Measurements from ENCODE around the gene ATF6. TPM values are rescaled to one million over a fixed set of nuclear protein-coding genes. Genes with fewer than 3 reads are reported as not detected.
"Not testable (repeated sequence)": the region's sequence is repeated elsewhere in the genome, so short reads cannot be mapped to it uniquely, and the experiment has no call there.

Gene ATF6
- total RNA-seq, 1 experiment from 2014 or later: 10.6 TPM

GRCh38 chr1:161805399-161806197 is 39.5 kb downstream of the ATF6 start:
- H3K36me3 Mint-ChIP-seq: peaks cover 16% of the 10 kb centered on the region
- H3K27me3 Mint-ChIP-seq (ENCODE audit: low read depth): no peaks in the 10 kb centered on the region
- H3K9me3 Mint-ChIP-seq: peaks cover 15% of the 10 kb centered on the region
- ChIA-PET CTCF (no interaction called here), POLR2A (no interaction called here)
- TF ChIP-seq ZNF219 (CRISPR knock-in tag; IDR thresholded peaks at IDR 0.05; ENCODE audit: borderline replicate concordance) (no peak), NFATC4 (CRISPR knock-in tag; IDR thresholded peaks at IDR 0.05) (no peak), ARID4B (CRISPR knock-in tag; IDR thresholded peaks at IDR 0.05; ENCODE audit: borderline replicate concordance) (no peak), ATF3 (CRISPR knock-in tag; conservative IDR thresholded peaks at IDR 0.05) (no peak), GABPB1 (CRISPR knock-in tag; IDR thresholded peaks at IDR 0.05) (no peak), E2F1 (CRISPR knock-in tag; IDR thresholded peaks at IDR 0.05) (no peak), MXD4 (CRISPR knock-in tag; IDR thresholded peaks at IDR 0.05; ENCODE audit: borderline replicate concordance) (no peak), ZNF232 (CRISPR knock-in tag; IDR thresholded peaks at IDR 0.05) (no peak)
- H3K4me3 Mint-ChIP-seq: no peak overlapping the region
- H3K27ac Mint-ChIP-seq: no peak overlapping the region
- no peak for ATAC-seq
- no peak for DNase-seq (ENCODE audit: low spot score)
- H3K4me1 Mint-ChIP-seq: peaks cover 6% of the 10 kb centered on the region

DNA sequence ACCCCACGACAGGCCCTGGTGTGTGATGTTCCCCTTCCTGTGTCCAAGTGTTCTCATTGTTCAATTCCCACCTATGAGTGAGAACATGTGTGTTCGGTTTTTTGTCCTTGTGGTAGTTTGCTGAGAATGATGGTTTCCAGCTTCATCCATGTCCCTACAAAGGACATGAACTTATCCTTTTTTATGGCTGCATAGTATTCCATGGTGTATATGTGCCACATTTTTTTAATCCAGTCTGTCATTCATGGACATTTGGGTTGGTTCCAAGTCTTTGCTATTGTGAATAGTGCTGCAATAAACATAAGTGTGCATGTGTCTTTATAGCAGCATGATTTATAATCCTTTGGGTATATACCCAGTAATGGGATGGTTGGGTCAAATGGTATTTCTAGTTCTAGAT is 43.1 kb downstream of the ATF6 start:
- H3K9me3 Mint-ChIP-seq: peaks cover 17% of the 10 kb centered on the region
- POLR2A ChIA-PET; DNase-seq (ENCODE audit: low spot score); H3K27me3 Mint-ChIP-seq (ENCODE audit: low read depth); H3K4me3 Mint-ChIP-seq; ATAC-seq; H3K4me1 Mint-ChIP-seq; H3K27ac Mint-ChIP-seq: not testable (repeated sequence)
- CTCF ChIA-PET: interaction anchor here (0.7 kb wide), 1 partner anchor 338 kb away, joined by 3 read pairs; no protein-coding TSS in a partner anchor
- H3K36me3 Mint-ChIP-seq: peaks cover 17% of the 10 kb centered on the region

- DNase-seq (ENCODE audit: low spot score); H3K27ac Mint-ChIP-seq; H3K4me3 Mint-ChIP-seq; ATAC-seq; CTCF ChIA-PET; POLR2A ChIA-PET; H3K27me3 Mint-ChIP-seq (ENCODE audit: low read depth); H3K4me1 Mint-ChIP-seq: not testable (repeated sequence)
- Mint-ChIP-seq H3K36me3 (peaks cover 17% of the 10 kb centered on the region), H3K9me3 (peaks cover 17% of the 10 kb centered on the region)
These were observed 43.5 kb downstream of the ATF6 start for GRCh38 chr1:161809656-161810055.

DNA sequence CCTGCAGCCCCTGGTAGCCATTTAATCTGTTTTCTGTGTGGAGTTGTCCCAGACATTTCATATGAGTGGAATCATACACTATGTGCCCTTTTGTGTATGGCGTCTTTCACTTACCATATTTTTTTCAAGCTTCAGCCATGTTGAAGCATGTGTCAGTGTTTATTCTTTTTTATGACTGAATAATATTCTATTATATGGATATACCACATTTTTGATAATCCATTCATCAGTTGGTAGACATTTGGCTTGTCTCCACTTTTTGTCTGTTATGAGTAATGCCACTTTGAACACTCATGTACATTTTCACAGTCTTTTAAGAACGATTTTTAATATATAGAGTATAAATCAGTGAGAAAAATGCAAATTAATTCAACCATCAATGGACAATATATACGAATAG is 44.7 kb downstream of the ATF6 start:
- Mint-ChIP-seq H3K27ac (no peak overlapping the region), H3K4me3 (no peak overlapping the region), H3K27me3 (ENCODE audit: low read depth) (no peaks in the 10 kb centered on the region), H3K4me1 (no peaks in the 10 kb centered on the region), H3K36me3 (peaks cover 17% of the 10 kb centered on the region), H3K9me3 (peaks cover 17% of the 10 kb centered on the region)
- DNase-seq (ENCODE audit: low spot score) (no peak), ATAC-seq (no peak)
- ChIA-PET CTCF (no interaction called here), POLR2A (no interaction called here)
- TF ChIP-seq MYBL2 (CRISPR knock-in tag; IDR thresholded peaks at IDR 0.05): no peak
- no peak for TF ChIP-seq HMGXB4 (CRISPR knock-in tag; IDR thresholded peaks at IDR 0.05)
- no peak for TF ChIP-seq GRHL2 (CRISPR knock-in tag; IDR thresholded peaks at IDR 0.05; ENCODE audit: insufficient replicate concordance, severe bottlenecking)
- no peak for TF ChIP-seq FOXK1 (CRISPR knock-in tag; IDR thresholded peaks at IDR 0.05)
- TF ChIP-seq, protein P1, sequence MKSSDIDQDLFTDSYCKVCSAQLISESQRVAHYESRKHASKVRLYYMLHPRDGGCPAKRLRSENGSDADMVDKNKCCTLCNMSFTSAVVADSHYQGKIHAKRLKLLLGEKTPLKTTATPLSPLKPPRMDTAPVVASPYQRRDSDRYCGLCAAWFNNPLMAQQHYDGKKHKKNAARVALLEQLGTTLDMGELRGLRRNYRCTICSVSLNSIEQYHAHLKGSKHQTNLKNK (CRISPR knock-in tag; IDR thresholded peaks at IDR 0.05): no peak
- TF ChIP-seq, protein P2, sequence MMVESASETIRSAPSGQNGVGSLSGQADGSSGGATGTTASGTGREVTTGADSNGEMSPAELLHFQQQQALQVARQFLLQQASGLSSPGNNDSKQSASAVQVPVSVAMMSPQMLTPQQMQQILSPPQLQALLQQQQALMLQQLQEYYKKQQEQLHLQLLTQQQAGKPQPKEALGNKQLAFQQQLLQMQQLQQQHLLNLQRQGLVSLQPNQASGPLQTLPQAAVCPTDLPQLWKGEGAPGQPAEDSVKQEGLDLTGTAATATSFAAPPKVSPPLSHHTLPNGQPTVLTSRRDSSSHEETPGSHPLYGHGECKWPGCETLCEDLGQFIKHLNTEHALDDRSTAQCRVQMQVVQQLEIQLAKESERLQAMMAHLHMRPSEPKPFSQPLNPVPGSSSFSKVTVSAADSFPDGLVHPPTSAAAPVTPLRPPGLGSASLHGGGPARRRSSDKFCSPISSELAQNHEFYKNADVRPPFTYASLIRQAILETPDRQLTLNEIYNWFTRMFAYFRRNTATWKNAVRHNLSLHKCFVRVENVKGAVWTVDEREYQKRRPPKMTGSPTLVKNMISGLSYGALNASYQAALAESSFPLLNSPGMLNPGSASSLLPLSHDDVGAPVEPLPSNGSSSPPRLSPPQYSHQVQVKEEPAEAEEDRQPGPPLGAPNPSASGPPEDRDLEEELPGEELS (CRISPR knock-in tag; IDR thresholded peaks at IDR 0.05): no peak
- TF ChIP-seq SMAD4 (CRISPR knock-in tag; IDR thresholded peaks at IDR 0.05): no peak

All from WTC11 (cell line).